Aorta (tissue), 5 donors: ENCODE data around the gene FDXR. TPM values are rescaled to one million over a fixed set of nuclear protein-coding genes. Genes with fewer than 3 reads are reported as not detected.

Source experiments
- ATAC-seq: fragments of 200-7000 bp; cut with Tn5 transposase; one replicate; pipeline ENCODE4 v1.9.1; 2022; ENCODE audit warnings: moderate library complexity; ENCODE audit not compliant: low FRiP score
- DNase-seq, 2 donors: peaks; one replicate each; pipeline ENCODE4 v3.0.0-alpha.2; 2020
- H3K27ac ChIP-seq, 2 donors: one replicate each; pipeline ENCODE4 v1.5.1; 2013; ENCODE audit warnings: low read length in 2 of 2, mild to moderate bottlenecking in 2 of 2, moderate library complexity in 2 of 2, control low read depth in 1 of 2, inconsistent platforms in 1 of 2, low read depth in 1 of 2
- H3K27me3 ChIP-seq, 2 donors: one replicate each; pipeline ENCODE4 v1.6.1; 2013; ENCODE audit warnings: control low read depth in 1 of 2, low read length in 1 of 2, mild to moderate bottlenecking in 1 of 2, moderate library complexity in 1 of 2; ENCODE audit not compliant: insufficient read depth in 2 of 2, control insufficient read depth in 1 of 2
- H3K36me3 ChIP-seq, 2 donors: one replicate each; pipeline ENCODE4 v1.6.1; 2013; ENCODE audit warnings: control low read depth in 1 of 2, low read length in 1 of 2, mild to moderate bottlenecking in 1 of 2; ENCODE audit not compliant: insufficient read depth in 2 of 2, control insufficient read depth in 1 of 2
- H3K4me1 ChIP-seq, 2 donors: one replicate each; pipeline ENCODE4 v1.6.1; 2013; ENCODE audit warnings: low read length in 2 of 2, control low read depth in 1 of 2, mild to moderate bottlenecking in 1 of 2, moderate library complexity in 1 of 2; ENCODE audit not compliant: insufficient read depth in 2 of 2, control insufficient read depth in 1 of 2
- H3K4me3 ChIP-seq, 2 donors: one replicate each; pipeline ENCODE4 v1.5.1; 2013; ENCODE audit warnings: low read length in 2 of 2, control low read depth in 1 of 2, mild to moderate bottlenecking in 1 of 2
- H3K9me3 ChIP-seq: one replicate; pipeline ENCODE4 v1.6.1; 2013; ENCODE audit warnings: mild to moderate bottlenecking, low read length; ENCODE audit not compliant: control insufficient read depth
- WGBS, 2 donors: extraction: QIAGEN DNeasy Blood & Tissue Kit; methylation state at CpG; one replicate each; pipeline ENCODE4 v1.1.7; 2013; 5-methylcytosine and 5-hydroxymethylcytosine counted together
- intact Hi-C, 2 donors: fragments of 100-400 bp; cut with DNase I; formaldehyde crosslinking; loops; one replicate each; pipeline versions ENCODE4 v1.14.2 to v1.15.0; 2022
- polyA plus RNA-seq, 2 donors: library from polyadenylated mRNA; stranded (reverse); fragments of 200-250 nt; gene quantifications; one replicate each; pipeline ENCODE4 v1.2.3, GENCODE V29; 2013
- total RNA-seq, 2 donors: library from RNA; stranded (reverse); fragmentation: NEBNext Ultra II Directional; extraction: Animal tissue kit (Norgen Biotek cat#: 25700); gene quantifications; one replicate each; pipeline ENCODE4 v1.2.1, GENCODE V29; 2021
- donor health status: healthy with polysubstance abuse.
- donor health status: Bipolar disorder and iron deficiency.
- donor health status: DM: no; HTN: no; CAD: no.
- donor health status: DM: no; HTN: no; CAD: no.
- donor health status: DM: yes; HTN: yes; CAD: no.

FDXR gene
- total and polyA plus RNA-seq, 4 donors, result 4.0 to 18.1 (median 7.4) TPM

DNA sequence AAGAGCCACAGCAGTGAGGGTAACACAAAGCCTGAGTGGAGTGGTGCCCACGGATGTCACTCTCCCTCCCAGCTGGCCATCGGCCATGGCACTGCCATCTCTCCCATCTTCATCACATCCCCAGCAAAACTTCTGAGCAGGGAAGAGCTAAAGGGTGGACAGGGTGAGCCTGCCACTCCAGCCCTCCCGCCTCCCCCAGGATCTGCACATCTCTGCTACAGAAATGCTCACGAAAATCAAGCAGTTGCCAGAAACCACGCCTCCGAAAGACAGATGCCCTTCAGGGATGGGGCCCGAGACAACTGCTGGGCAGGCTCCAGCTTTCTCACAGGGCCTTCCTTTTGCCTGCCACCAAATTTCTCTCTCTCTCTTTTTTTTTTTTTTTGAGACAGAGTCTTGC lies 16.7 kb downstream of the FDXR start:
- WGBS, 2 donors, result 81 to 83% methylated on average over 7 of the region's 7 CpGs
- DNase-seq, result no peak
- intact Hi-C loops, result no loop called here
- no peak for ATAC-seq
- no peaks in the 10 kb centered on the region for H3K9me3 ChIP-seq
- no peak overlapping the region for H3K4me3 ChIP-seq
- H3K27me3 ChIP-seq, result no peaks in the 10 kb centered on the region
- H3K4me1 ChIP-seq, result no peaks in the 10 kb centered on the region
- H3K27ac ChIP-seq, result no peak overlapping the region
- H3K36me3 ChIP-seq, result no peaks in the 10 kb centered on the region

DNA sequence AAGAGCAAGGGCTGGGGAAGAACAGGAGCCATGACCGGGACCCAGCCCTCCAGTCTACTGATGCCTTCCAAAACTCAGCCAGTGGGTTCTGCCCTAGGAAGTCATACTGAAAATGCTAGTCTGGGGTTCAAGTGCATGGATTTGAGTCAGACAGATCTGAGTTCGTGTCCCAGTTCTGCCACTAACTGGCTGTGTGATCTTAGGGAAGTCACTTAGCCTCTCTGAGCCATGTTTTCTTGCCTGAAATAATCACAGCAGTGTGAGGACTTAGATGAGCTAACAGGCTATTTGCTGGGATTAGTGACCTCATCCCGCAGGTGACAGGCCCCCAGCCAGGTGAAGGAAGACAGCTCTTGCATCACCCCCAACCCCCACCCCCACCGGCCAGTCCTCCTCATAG lies 17.5 kb downstream of the FDXR start:
- Histone ChIP-seq H3K36me3 (no peaks in the 10 kb centered on the region), H3K9me3 (no peaks in the 10 kb centered on the region), H3K27ac (no peak overlapping the region), H3K4me3 (no peak overlapping the region), H3K27me3 (no peaks in the 10 kb centered on the region), H3K4me1 (no peaks in the 10 kb centered on the region)
- 88% methylated on average over 4 of the region's 4 CpGs for WGBS, 2 donors
- no peak for ATAC-seq
- intact Hi-C loops, result no loop called here
- no peak for DNase-seq

DNA sequence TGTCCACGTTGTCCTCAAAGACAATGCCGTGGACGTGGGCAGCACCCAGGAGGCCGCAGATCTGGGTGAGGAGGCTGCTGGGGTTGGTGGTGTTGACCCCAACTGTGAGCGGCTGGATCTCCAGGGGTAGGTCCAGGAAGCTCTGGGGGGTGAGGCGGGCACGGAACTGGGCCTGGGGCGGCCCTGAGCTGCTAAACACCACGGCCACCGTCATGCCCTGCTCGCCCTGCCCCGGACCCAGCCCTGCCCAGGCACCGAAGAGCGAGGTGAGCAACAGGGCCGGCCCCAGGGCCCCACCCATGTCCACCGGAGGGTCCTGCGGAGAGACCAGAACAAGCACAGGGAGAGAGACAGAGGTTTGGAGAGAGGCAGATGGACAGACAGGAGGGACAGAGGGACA lies 18.0 kb downstream of the FDXR start:
- Histone ChIP-seq H3K9me3 (no peaks in the 10 kb centered on the region), H3K36me3 (no peaks in the 10 kb centered on the region), H3K27me3 (no peaks in the 10 kb centered on the region), H3K4me3 (no peak overlapping the region), H3K4me1 (no peaks in the 10 kb centered on the region), H3K27ac (no peak overlapping the region)
- ATAC-seq (no peak), DNase-seq (no peak)
- intact Hi-C loops, result no loop called here
- WGBS, 2 donors, result 88 to 94% methylated on average over 17 of the region's 17 CpGs

DNA sequence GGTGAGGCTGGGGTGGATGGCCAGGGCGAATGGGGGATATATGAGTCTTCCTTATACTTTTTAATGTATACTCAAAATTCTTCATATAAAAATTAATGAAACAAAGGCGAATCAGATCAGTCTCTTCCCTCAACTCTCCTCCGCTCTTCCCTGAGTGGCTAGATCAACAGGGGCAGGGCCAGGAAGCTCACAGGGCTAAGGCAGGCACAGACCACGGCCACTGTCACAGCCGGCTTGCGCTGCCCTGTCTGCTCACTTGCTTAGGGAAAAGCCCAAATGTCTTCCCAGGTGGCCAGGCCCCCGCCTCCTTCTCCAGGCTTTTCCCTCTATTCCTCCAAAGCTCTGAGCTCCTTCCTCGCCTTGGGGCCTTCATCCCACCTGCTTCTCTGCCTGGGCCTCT lies 19.1 kb downstream of the FDXR start:
- intact Hi-C loops, result no loop called here
- H3K4me1 ChIP-seq, result no peaks in the 10 kb centered on the region
- H3K9me3 ChIP-seq, result no peaks in the 10 kb centered on the region
- no peaks in the 10 kb centered on the region for H3K27me3 ChIP-seq
- H3K36me3 ChIP-seq, result no peaks in the 10 kb centered on the region
- H3K4me3 ChIP-seq, result no peak overlapping the region
- no peak for DNase-seq
- WGBS, 2 donors, result 81 to 85% methylated on average over 8 of the region's 8 CpGs
- ATAC-seq, result no peak
- no peak overlapping the region for H3K27ac ChIP-seq

DNA sequence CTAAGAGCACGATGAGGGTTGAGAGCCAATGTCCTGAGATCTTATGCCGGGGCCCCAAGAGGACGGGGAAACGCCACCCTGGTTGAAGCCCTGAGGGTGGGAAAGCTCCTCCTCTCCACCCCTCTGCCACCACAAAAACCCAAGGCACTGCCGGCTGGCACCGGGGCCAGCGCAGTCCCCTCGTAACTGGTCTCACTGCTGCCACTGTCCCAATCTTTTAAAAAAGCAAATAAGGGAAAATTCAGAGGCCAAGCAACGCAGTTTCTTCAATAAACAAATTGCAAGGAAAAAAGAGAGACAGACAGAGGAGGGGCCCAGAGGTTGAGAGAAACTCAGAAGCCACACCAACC lies 19.8 kb downstream of the FDXR start:
- H3K36me3 ChIP-seq, result no peaks in the 10 kb centered on the region
- ATAC-seq (no peak), DNase-seq (no peak)
- 8 to 10% methylated on average over 9 of the region's 9 CpGs for WGBS, 2 donors
- H3K4me3 ChIP-seq, result no peak overlapping the region
- intact Hi-C loops, result no loop called here
- no peaks in the 10 kb centered on the region for H3K27me3 ChIP-seq
- no peak overlapping the region for H3K27ac ChIP-seq
- H3K4me1 ChIP-seq, result no peaks in the 10 kb centered on the region
- H3K9me3 ChIP-seq, result no peaks in the 10 kb centered on the region

DNA sequence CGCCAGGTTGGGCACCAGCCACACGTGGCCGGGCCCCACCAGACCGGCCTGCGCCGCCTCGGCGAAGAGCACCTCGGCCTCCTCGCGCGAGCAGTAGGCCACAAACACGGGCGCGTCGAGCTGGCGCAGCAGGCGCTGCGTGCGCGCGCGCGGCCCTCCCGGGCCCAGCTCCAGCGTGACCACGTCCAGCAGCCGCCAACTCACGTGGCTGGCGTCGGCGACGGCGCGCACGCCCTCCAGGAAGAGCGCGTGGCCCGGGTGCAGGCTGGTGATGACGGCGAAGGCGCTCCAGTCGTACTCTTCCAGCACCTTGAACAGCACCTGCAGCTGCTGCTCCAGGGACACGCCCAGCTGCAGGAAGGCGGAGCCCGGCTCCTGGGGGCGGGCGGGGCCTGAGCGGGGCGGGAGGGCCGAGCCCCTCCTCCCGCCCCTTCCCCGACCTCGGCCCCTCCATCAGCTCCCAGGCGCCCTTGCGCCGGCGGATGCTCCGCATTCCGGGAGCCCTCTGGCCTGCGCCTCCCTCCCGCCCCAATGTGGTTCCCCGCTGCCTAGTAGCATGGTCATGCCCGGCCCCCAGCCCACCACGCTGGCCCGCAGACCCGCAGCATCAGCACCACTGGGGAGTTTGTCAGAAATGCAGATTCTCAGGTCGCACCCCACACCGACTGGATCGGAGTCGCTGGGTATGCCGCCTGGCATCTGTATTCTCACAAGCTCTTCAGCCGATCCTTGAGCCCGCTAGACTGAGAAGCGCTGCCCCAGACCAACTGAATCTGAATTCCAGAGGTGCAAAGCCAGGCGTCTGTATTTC lies 20.4 kb downstream of the FDXR start:
- ATAC-seq, result no peak
- no peak for DNase-seq
- WGBS, 2 donors, result 9% methylated on average over 75 to 76 of the region's 76 CpGs
- Histone ChIP-seq H3K36me3 (no peaks in the 10 kb centered on the region), H3K9me3 (no peaks in the 10 kb centered on the region), H3K27ac (no peak overlapping the region), H3K27me3 (no peaks in the 10 kb centered on the region), H3K4me1 (no peaks in the 10 kb centered on the region), H3K4me3 (no peak overlapping the region)
- intact Hi-C loops, result no loop called here

DNA sequence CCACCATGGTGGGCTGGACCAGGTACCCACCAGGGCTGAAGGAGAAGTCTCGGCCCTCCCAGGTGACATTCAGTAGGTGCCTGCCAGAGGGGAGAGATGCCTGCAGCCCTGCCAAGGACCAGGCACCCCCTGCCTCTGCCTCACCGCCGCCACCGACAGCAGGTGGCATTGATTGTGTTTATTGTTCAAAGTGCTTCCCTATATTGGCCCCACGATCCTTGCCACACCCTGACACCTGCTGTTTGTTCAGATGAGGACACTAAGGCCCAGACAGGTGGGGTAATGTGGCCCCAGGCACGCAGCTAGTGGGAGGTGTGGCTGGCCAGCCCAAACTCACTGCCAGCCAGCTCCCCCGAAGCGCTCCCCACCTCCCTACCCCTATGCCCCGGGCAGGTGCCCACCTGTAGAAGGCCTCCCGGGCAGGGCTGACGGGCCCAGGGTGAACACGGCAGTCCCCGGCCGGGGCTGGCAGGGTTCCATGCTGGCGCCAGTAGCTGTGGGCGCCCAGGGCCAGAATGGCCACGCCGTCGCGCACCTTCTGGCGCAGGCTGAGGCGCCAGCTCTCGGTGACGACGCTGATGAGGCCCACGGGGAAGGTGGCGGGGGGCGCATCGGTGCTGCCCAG lies 21.1 kb downstream of the FDXR start:
- intact Hi-C loops, result no loop called here
- WGBS, 2 donors, result 55 to 61% methylated on average over 29 of the region's 29 CpGs

DNA sequence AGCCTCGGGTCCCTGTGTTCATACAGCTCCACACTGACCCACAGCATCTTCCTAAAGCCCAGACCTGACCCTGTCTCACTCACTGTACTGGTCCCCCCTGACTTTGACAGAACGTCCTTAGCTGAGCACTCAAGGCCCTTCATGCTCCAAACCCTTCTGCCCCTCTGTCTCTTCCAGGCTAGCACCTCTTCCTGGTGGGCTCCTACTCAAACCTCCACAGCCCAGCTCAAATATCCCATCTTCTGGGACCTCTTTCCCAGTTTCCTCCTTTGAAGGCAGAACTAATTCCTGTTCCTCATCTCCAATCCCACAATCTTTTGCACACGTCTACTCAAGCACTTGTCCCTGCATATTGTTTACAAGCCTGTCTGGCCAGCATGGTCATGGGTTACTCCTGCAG lies 21.9 kb downstream of the FDXR start:
- H3K36me3 ChIP-seq, result no peaks in the 10 kb centered on the region
- 54 to 62% methylated on average over 3 of the region's 3 CpGs for WGBS, 2 donors
- DNase-seq (no peak), ATAC-seq (no peak)
- no peaks in the 10 kb centered on the region for H3K27me3 ChIP-seq
- H3K9me3 ChIP-seq, result no peaks in the 10 kb centered on the region
- no peaks in the 10 kb centered on the region for H3K4me1 ChIP-seq
- no peak overlapping the region for H3K4me3 ChIP-seq
- intact Hi-C loops, result no loop called here
- no peak overlapping the region for H3K27ac ChIP-seq

More for the DNA sequence above, 21.1 kb downstream of the FDXR start:
- no peaks in the 10 kb centered on the region for H3K27me3 ChIP-seq
- no peaks in the 10 kb centered on the region for H3K4me1 ChIP-seq
- DNase-seq, result no peak
- no peaks in the 10 kb centered on the region for H3K36me3 ChIP-seq
- H3K4me3 ChIP-seq, result no peak overlapping the region
- no peak for ATAC-seq
- no peaks in the 10 kb centered on the region for H3K9me3 ChIP-seq
- no peak overlapping the region for H3K27ac ChIP-seq

DNA sequence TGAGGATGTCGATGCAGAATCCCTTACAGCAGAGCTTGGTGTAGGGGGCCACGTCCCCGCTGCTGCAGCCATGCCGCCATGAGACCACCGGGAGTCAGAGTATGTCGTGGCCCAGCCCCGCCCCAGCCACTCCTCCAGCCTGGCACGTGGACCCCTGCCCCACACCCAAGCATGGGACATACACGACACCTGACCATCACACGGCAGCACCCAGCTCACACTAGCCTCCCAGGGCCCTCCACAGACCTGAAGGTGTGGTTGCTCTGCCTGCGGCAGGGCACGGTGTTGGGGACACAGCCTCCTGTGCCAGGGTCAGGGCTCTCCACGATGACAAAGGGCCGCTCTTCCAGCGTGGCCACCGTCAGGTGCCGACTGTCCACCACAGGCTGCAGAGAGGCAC lies 22.5 kb downstream of the FDXR start:
- no peaks in the 10 kb centered on the region for H3K9me3 ChIP-seq
- H3K27ac ChIP-seq, result no peak overlapping the region
- no peak overlapping the region for H3K4me3 ChIP-seq
- DNase-seq (no peak), ATAC-seq (no peak)
- no peaks in the 10 kb centered on the region for H3K36me3 ChIP-seq
- H3K27me3 ChIP-seq, result no peaks in the 10 kb centered on the region
- WGBS, 2 donors, result 82 to 84% methylated on average over 17 of the region's 17 CpGs
- intact Hi-C loops, result no loop called here
- no peaks in the 10 kb centered on the region for H3K4me1 ChIP-seq
